ENCODE results near the gene RPS6KL1. TPM values are rescaled to one million over a fixed set of nuclear protein-coding genes. Genes with fewer than 3 reads are reported as not detected.

RPS6KL1 gene
- total RNA-seq, 1 experiment from 2014 or later: 17.9 TPM

DNA sequence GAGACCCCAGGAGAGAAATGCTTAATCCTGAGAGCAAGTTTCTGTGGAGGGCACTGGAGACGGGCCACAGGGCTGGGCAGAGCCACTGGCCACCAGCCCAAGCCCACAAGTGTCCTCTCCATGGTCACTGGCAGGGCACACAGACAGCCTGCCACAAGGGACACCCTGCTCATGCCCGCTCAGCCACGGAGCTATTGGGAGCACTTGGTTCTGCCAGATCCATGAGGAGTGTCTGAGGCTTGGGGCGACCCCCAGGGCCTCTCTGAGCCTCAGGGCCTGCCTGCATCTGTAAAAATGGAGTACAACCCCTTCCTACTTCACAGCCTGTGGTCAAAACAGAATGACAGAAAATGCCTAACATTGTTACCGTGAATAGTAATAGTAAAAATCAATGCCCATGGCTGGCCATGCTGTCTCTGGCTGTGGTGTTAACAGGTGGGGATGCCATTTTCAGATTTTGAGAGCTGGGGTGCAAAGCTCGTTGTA is 29.2 kb upstream of the RPS6KL1 start:
- ChIA-PET POLR2A (ENCODE audit: unreplicated experiment) (no interaction called here), CTCF (no interaction called here)
- no peaks in the 10 kb centered on the region for H3K27me3 ChIP-seq (ENCODE audit: low read length)
- BruUV-seq (replicated peaks): no TSS peak
- ATAC-seq: no peak
- no peaks in the 10 kb centered on the region for H3K36me3 ChIP-seq (ENCODE audit: low read depth, low read length)
- no peak overlapping the region for H3K4me2 ChIP-seq (ENCODE audit: low read length)
- no peak overlapping the region for H2AFZ ChIP-seq (ENCODE audit: low read length)
- H3F3A ChIP-seq (ENCODE audit: low read length, unreplicated experiment): no peaks in the 10 kb centered on the region
- no peaks in the 10 kb centered on the region for H4K20me1 ChIP-seq (ENCODE audit: low read length)
- TF ChIP-seq EZH2phosphoT487 (IDR thresholded peaks at IDR 0.05; ENCODE audit: borderline replicate concordance, low read length) (no peak), EZH2 (IDR thresholded peaks at IDR 0.05; ENCODE audit: low read length, unreplicated experiment) (no peak)
- TF ChIP-seq, protein P1, sequence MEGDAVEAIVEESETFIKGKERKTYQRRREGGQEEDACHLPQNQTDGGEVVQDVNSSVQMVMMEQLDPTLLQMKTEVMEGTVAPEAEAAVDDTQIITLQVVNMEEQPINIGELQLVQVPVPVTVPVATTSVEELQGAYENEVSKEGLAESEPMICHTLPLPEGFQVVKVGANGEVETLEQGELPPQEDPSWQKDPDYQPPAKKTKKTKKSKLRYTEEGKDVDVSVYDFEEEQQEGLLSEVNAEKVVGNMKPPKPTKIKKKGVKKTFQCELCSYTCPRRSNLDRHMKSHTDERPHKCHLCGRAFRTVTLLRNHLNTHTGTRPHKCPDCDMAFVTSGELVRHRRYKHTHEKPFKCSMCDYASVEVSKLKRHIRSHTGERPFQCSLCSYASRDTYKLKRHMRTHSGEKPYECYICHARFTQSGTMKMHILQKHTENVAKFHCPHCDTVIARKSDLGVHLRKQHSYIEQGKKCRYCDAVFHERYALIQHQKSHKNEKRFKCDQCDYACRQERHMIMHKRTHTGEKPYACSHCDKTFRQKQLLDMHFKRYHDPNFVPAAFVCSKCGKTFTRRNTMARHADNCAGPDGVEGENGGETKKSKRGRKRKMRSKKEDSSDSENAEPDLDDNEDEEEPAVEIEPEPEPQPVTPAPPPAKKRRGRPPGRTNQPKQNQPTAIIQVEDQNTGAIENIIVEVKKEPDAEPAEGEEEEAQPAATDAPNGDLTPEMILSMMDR (conservative IDR thresholded peaks at IDR 0.05; ENCODE audit: low read depth, low read length): no peak
- H3K79me2 ChIP-seq (ENCODE audit: low read length): no peaks in the 10 kb centered on the region
- no peak for DNase-seq
- H3K4me1 ChIP-seq (ENCODE audit: insufficient read depth, low read length): no peaks in the 10 kb centered on the region; the same call in 1 of the 2 replicates
- H3K4me3 ChIP-seq (ENCODE audit: low read length): no peak overlapping the region
- H3K9ac ChIP-seq (ENCODE audit: low read length): no peak overlapping the region
- H3K9me2 ChIP-seq (replicated peaks; ENCODE audit: low read length): no peaks in the 10 kb centered on the region
- intact Hi-C loops (cut with micrococcal nuclease): no loop called here
- H3K27ac ChIP-seq (ENCODE audit: low read length): no peak overlapping the region
- no peaks in the 10 kb centered on the region for H3K9me3 ChIP-seq (ENCODE audit: low read length)

DNA sequence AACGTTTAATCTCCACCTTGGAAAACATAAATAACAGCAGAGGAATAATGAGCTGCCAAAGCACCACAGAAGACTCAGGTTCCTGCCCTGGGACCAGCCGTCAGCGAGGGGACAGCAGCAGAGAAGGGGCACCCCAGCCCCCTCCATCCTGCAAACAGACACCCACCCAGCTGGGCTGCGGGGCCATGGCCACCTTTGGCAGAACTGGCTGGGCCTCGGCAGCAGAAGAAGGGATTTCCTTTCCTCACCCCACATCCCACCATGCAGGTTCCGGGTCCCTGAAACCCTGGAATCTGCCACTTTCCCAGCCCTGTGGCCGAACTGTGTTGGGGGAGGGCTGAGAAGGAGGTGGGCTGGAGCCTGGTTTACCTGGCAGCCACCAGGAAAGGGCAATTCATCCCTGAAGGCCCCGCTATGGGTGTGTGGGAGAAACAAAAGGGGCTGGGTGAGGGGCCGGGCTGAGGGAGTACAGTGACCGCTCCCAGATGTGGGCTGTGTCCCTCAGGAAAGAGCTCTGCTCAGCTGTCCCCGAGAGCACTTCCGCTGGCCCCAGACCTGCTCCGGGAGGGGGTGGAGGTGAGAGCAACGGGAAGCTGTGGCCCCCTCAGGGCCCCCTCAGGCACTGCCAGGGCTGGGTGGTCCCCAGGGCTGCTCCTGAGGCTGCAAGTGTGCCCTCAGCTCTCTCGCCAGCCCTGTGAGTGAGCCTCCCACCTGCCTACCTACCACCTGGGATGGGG is 28.6 kb upstream of the RPS6KL1 start:
- H3K9me3 ChIP-seq (ENCODE audit: low read length): no peaks in the 10 kb centered on the region
- no TSS peak for BruUV-seq (replicated peaks)
- H3K27ac ChIP-seq (ENCODE audit: low read length): no peak overlapping the region
- no peak overlapping the region for H3K4me2 ChIP-seq (ENCODE audit: low read length)
- no peaks in the 10 kb centered on the region for H3K9me2 ChIP-seq (replicated peaks; ENCODE audit: low read length)
- no peaks in the 10 kb centered on the region for H3K27me3 ChIP-seq (ENCODE audit: low read length)
- H3K9ac ChIP-seq (ENCODE audit: low read length): no peak overlapping the region
- H3K36me3 ChIP-seq (ENCODE audit: low read depth, low read length): no peaks in the 10 kb centered on the region
- no peak for ATAC-seq
- H4K20me1 ChIP-seq (ENCODE audit: low read length): no peaks in the 10 kb centered on the region
- ChIA-PET POLR2A (ENCODE audit: unreplicated experiment) (interaction anchor here (0.6 kb wide), 1 partner anchor 20 kb away, joined by 3 read pairs; no protein-coding TSS in a partner anchor), CTCF (no interaction called here)
- H3K79me2 ChIP-seq (ENCODE audit: low read length): no peaks in the 10 kb centered on the region
- no peak for DNase-seq
- intact Hi-C loops (cut with micrococcal nuclease): no loop called here
- no peak overlapping the region for H3K4me3 ChIP-seq (ENCODE audit: low read length)
- TF ChIP-seq EZH2 (IDR thresholded peaks at IDR 0.05; ENCODE audit: low read length, unreplicated experiment): no peak
- TF ChIP-seq, protein P1 (conservative IDR thresholded peaks at IDR 0.05; ENCODE audit: low read depth, low read length): no peak
- TF ChIP-seq EZH2phosphoT487 (IDR thresholded peaks at IDR 0.05; ENCODE audit: borderline replicate concordance, low read length): no peak
- H2AFZ ChIP-seq (ENCODE audit: low read length): no peak overlapping the region
- no peaks in the 10 kb centered on the region for H3F3A ChIP-seq (ENCODE audit: low read length, unreplicated experiment)
- H3K4me1 ChIP-seq (ENCODE audit: insufficient read depth, low read length): no peaks in the 10 kb centered on the region; the same call in 1 of the 2 replicates

DNA sequence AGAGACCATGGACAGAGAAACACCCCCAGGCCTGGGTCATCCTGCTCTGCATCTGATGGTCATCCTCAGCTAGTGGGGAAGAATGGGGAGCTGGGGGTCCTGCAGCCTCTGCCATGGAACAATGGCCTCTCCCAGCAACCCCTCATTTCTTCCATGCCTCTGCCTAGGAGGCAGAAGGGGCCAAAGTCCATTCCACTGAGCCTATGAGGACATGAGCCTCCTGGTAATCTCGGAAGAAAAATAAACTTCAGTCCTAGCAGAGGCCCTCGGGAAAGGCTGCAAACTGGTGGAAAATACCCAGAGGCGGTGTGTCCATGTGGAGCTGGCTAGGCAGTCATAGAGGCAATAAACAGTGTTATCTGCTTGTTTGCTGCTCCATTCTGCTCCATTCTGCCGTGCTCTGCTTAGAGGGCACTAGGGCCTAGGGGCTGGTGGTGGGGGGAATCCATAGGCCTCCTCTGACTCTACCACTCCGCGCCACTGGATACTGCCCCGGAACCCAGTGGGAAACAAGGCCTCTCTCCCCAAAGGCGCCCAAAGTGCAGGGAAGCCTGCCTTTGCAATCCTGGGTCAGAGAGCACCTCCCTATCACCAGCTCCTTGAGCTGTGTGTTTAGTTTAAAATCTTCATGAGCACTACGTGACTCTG is 27.9 kb upstream of the RPS6KL1 start:
- H3K27me3 ChIP-seq (ENCODE audit: low read length): no peaks in the 10 kb centered on the region
- H3K9ac ChIP-seq (ENCODE audit: low read length): no peak overlapping the region
- H3K9me2 ChIP-seq (replicated peaks; ENCODE audit: low read length): no peaks in the 10 kb centered on the region
- BruUV-seq (replicated peaks): no TSS peak
- ChIA-PET POLR2A (ENCODE audit: unreplicated experiment) (interaction anchor here (0.6 kb wide), 1 partner anchor 21 kb away, joined by 3 read pairs; no protein-coding TSS in a partner anchor), CTCF (no interaction called here)
- H3K36me3 ChIP-seq (ENCODE audit: low read depth, low read length): no peaks in the 10 kb centered on the region
- no peaks in the 10 kb centered on the region for H4K20me1 ChIP-seq (ENCODE audit: low read length)
- peaks cover 6% of the 10 kb centered on the region for H3K4me1 ChIP-seq (ENCODE audit: insufficient read depth, low read length)
- no peak overlapping the region for H3K27ac ChIP-seq (ENCODE audit: low read length)
- no peak overlapping the region for H3K4me2 ChIP-seq (ENCODE audit: low read length)
- intact Hi-C loops (cut with micrococcal nuclease): no loop called here
- no peaks in the 10 kb centered on the region for H3K79me2 ChIP-seq (ENCODE audit: low read length)
- ATAC-seq (no peak), DNase-seq (no peak)
- no peaks in the 10 kb centered on the region for H3K9me3 ChIP-seq (ENCODE audit: low read length)
- no peak overlapping the region for H3K4me3 ChIP-seq (ENCODE audit: low read length)
- H3F3A ChIP-seq (ENCODE audit: low read length, unreplicated experiment): no peaks in the 10 kb centered on the region
- H2AFZ ChIP-seq (ENCODE audit: low read length): no peak overlapping the region
- TF ChIP-seq EZH2 (IDR thresholded peaks at IDR 0.05; ENCODE audit: low read length, unreplicated experiment) (no peak), EZH2phosphoT487 (IDR thresholded peaks at IDR 0.05; ENCODE audit: borderline replicate concordance, low read length) (no peak)
- TF ChIP-seq, protein P1 (conservative IDR thresholded peaks at IDR 0.05; ENCODE audit: low read depth, low read length): no peak
